HepG2 (cell line): Measurements from ENCODE around the gene FBLL1. TPM values are rescaled to one million over a fixed set of nuclear protein-coding genes. Genes with fewer than 3 reads are reported as not detected.
"Not testable (repeated sequence)": the region's sequence is repeated elsewhere in the genome, so short reads cannot be mapped to it uniquely, and the experiment has no call there.

Source experiments
- ATAC-seq: fragments of 200-7000 bp; cut with Tn5 transposase; 3 replicates; pipeline ENCODE4 v1.9.1; 2020; ENCODE audit warnings: mild to moderate bottlenecking, moderate library complexity
- BruUV-seq: library from RNA; stranded (reverse); fragments of 400-500 nt; replicated peaks from 2 replicates; lab custom pipeline; 2021; lab: Mats Ljungman, UMichigan
- CTCF ChIA-PET: fragments of 300-600 bp; formaldehyde crosslinking; extraction: SDS; loops from one replicate; lab custom pipeline; 2021; ENCODE audit warnings: low total read pairs, inconsistent platforms, low intra/inter-chr PET ratio; lab: Yijun Ruan, JAX
- POLR2A ChIA-PET: fragments of 350-600 bp; sonication (Branson Sonifier 250); formaldehyde crosslinking; loops from one replicate; lab custom pipeline; 2020; ENCODE audit warnings: antibody characterized with exemption, inconsistent platforms; lab: Yijun Ruan, JAX
- DNase-seq: peaks from one replicate; pipeline ENCODE4 v3.0.0-alpha.2; 2015; ENCODE audit warnings: low spot score
- FAIRE-seq: peaks from 3 replicates; lab custom pipeline; 2011; peaks lifted over from hg19 to GRCh38; lab: Jason Lieb, UNC
- H2AFZ ChIP-seq: one replicate; pipeline ENCODE4 v1.6.1; 2011; ENCODE audit warnings: low read length, inconsistent platforms
- H3K27ac ChIP-seq: fragments of 300-600 bp; 3 replicates; pipeline ENCODE4 v1.8.0; 2011; ENCODE audit warnings: mixed run types, mild to moderate bottlenecking, mixed read lengths, low read length, inconsistent platforms; ENCODE audit not compliant: insufficient read depth; ENCODE audit errors: extremely low read length
- H3K27me3 ChIP-seq, 2 experiments: fragments of 200-600 bp in 1 of 2; 2 replicates in 1 of 2; 3 replicates in 1 of 2; pipeline versions ENCODE4 v1.6.0 to v1.8.0; 2011; ENCODE audit warnings: low read length in 2 of 2, mild to moderate bottlenecking in 2 of 2, moderate library complexity in 2 of 2, inconsistent platforms in 1 of 2; ENCODE audit not compliant: insufficient read depth in 2 of 2, control insufficient read depth in 1 of 2
- H3K36me3 ChIP-seq, 2 experiments: fragments of 200-600 bp in 1 of 2; replicated peaks in 1 of 2; 2 replicates in 1 of 2; 3 replicates in 1 of 2; pipeline versions ENCODE4 v1.5.1 to v1.8.0; 2011; ENCODE audit warnings: low read length in 2 of 2, inconsistent platforms in 1 of 2; ENCODE audit not compliant: insufficient read depth in 2 of 2, control insufficient read depth in 1 of 2
- H3K4me1 ChIP-seq: 2 replicates; pipeline ENCODE4 v1.5.1; 2012; ENCODE audit warnings: low read length, inconsistent platforms; ENCODE audit not compliant: insufficient read depth
- H3K4me2 ChIP-seq: 2 replicates; pipeline ENCODE4 v1.6.0; 2011; ENCODE audit warnings: low read depth, low read length, inconsistent platforms
- H3K4me3 ChIP-seq, 3 experiments: fragments of 200-600 bp in 1 of 3; sonication (generic), shearing (Covaris generic) in 1 of 3; replicated peaks in 1 of 3; 2 replicates each; pipeline ENCODE4 v1.5.1; 2011 to 2016; ENCODE audit warnings: low read length in 3 of 3, inconsistent platforms in 2 of 3, low read depth in 2 of 3, mild to moderate bottlenecking in 2 of 3, control low read depth in 1 of 3, mixed read lengths in 1 of 3; ENCODE audit not compliant: insufficient read depth in 1 of 3
- H3K79me2 ChIP-seq: one replicate; pipeline ENCODE4 v1.6.1; 2011; ENCODE audit warnings: low read length, inconsistent platforms; ENCODE audit not compliant: insufficient read depth
- H3K9ac ChIP-seq: 2 replicates; pipeline ENCODE4 v1.6.0; 2011; ENCODE audit warnings: mild to moderate bottlenecking, low read depth, low read length, inconsistent platforms; ENCODE audit not compliant: insufficient read depth
- H3K9me3 ChIP-seq: 2 replicates; pipeline ENCODE4 v1.5.1; 2012; ENCODE audit warnings: mild to moderate bottlenecking, low read length
- H4K20me1 ChIP-seq: 2 replicates; pipeline ENCODE4 v1.6.0; 2011; ENCODE audit warnings: inconsistent platforms, mild to moderate bottlenecking, low read length, moderate library complexity; ENCODE audit not compliant: insufficient read depth
- BHLHE40 ChIP-seq: IDR thresholded peaks from 2 replicates; pipeline ENCODE4 v1.6.1; 2011; ENCODE audit warnings: low read length, improper control_type of control experiment
- ISX ChIP-seq: sonication (generic); formaldehyde crosslinking; conservative IDR thresholded peaks from 2 replicates; pipeline ENCODE4 v1.5.0; 2020; ENCODE audit warnings: missing genetic modification reagents
- MIXL1 ChIP-seq: IDR thresholded peaks from 2 replicates; pipeline ENCODE4 v1.6.1; 2016
- RARA ChIP-seq: IDR thresholded peaks from 2 replicates; pipeline ENCODE4 v1.6.1; 2016; ENCODE audit warnings: missing genetic modification reagents, missing compliant biosample characterization
- RFX3 ChIP-seq: IDR thresholded peaks from 2 replicates; pipeline ENCODE4 v1.6.1; 2016; ENCODE audit warnings: missing biosample characterization, missing genetic modification reagents
- SIN3A ChIP-seq: IDR thresholded peaks from 2 replicates; pipeline ENCODE4 v1.6.1; 2011; ENCODE audit warnings: low read depth, mild to moderate bottlenecking, control low read depth, low read length, borderline replicate concordance
- ZBTB7A ChIP-seq: sonication (generic); formaldehyde crosslinking; IDR thresholded peaks from 2 replicates; pipeline ENCODE4 v1.8.0; 2022; ENCODE audit warnings: mild to moderate bottlenecking, missing genetic modification reagents
- ZNF101 ChIP-seq: sonication (generic); formaldehyde crosslinking; IDR thresholded peaks from 2 replicates; pipeline ENCODE4 v1.4.0; 2020; ENCODE audit warnings: mild to moderate bottlenecking, low read depth, missing genetic modification reagents, borderline replicate concordance
- ZNF3 ChIP-seq: IDR thresholded peaks from 2 replicates; pipeline ENCODE4 v1.7.0; 2017; ENCODE audit warnings: inconsistent platforms
- ZNF354B ChIP-seq: sonication (generic); formaldehyde crosslinking; IDR thresholded peaks from 2 replicates; pipeline ENCODE4 v1.8.0; 2022; ENCODE audit warnings: mild to moderate bottlenecking, missing genetic modification reagents
- WGBS: methylation state at CpG from one replicate; pipeline ENCODE4 v1.1.6; 2017; ENCODE audit warnings: low lambda C conversion rate; 5-methylcytosine and 5-hydroxymethylcytosine counted together
- in situ Hi-C: cut with HindIII; loops from 2 replicates; pipeline ENCODE4 v1.10.0; 2017; ENCODE audit warnings: low pct_unique_long_range_greater_than_20kb; ENCODE audit not compliant: extremely low pct_ligation_motif_present
- intact Hi-C: fragments of 100-400 bp; cut with micrococcal nuclease; formaldehyde crosslinking; loops from one replicate; pipeline ENCODE4 v1.10.0; 2022; ENCODE audit not compliant: unreplicated experiment
- polyA plus RNA-seq, 8 experiments: library from polyadenylated mRNA; depleted of rRNA in 3 of 8; stranded (reverse) in 7 of 8; unstranded in 1 of 8; fragments of >200 nt; fragmentation: Illumina TruSeq in 4 of 8; extraction: Trizol in 4 of 8; gene quantifications; 2 replicates each; pipeline versions ENCODE4 v1.2.1 to v1.2.3, GENCODE V29; 2011 to 2016; ENCODE audit warnings: low read depth in 4 of 8, missing spikeins in 1 of 8, mixed read lengths in 1 of 8; ENCODE audit not compliant: insufficient read depth in 1 of 8
- total RNA-seq, 5 experiments: library from RNA; depleted of rRNA; stranded (reverse); fragments of >200 nt; fragmentation: Illumina TruSeq; extraction: Trizol; gene quantifications; 2 replicates each; pipeline ENCODE4 v1.2.3, GENCODE V29; 2016; ENCODE audit warnings: low read depth in 1 of 5
- TF ChIP-seq, protein P1 (sequence below): sonication (generic); formaldehyde crosslinking; IDR thresholded peaks from 2 replicates; pipeline ENCODE4 v1.4.0; 2020; ENCODE audit warnings: mild to moderate bottlenecking, missing genetic modification reagents, borderline replicate concordance

The FBLL1 gene
- total and polyA plus RNA-seq, 2 of the 13 experiments (the other 11 are each of a cell fraction or from before 2014, with no cell fraction given), result 0.17 to 0.18 TPM

DNA sequence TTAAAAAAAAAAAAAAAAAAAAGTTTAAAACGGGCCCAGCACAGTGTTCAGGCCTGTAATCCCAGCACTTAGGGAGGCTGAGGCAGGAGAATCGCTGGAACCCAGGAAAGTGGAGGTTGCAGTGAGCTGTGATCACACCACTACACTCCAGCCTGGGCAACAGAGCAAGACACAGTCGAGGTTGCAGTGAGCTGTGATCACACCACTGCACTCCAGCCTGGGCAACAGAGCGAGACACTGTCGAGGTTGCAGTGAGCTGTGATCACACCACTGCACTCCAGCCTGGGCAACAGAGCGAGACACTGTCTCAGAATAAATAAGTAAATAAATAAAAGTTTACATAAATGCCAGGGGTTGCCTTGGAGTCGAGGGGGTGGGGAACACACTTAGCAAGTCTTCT, 5.2 kb downstream of the FBLL1 start:
- 34% methylated on average over 6 of the region's 7 CpGs for WGBS
- FAIRE-seq, POLR2A ChIA-PET: not testable (repeated sequence)

GRCh38 chr5:168537176-168537575, 8.1 kb downstream of the FBLL1 start:
- WGBS, result 0% methylated on average over 2 of the region's 2 CpGs
- Histone ChIP-seq H3K4me2 (no peak overlapping the region), H3K36me3 (no peaks in the 10 kb centered on the region), H3K9ac (no peak overlapping the region), H3K4me3 (no peak overlapping the region), H3K27ac (no peak overlapping the region), H4K20me1 (no peaks in the 10 kb centered on the region), H3K9me3 (no peaks in the 10 kb centered on the region), H3K79me2 (no peaks in the 10 kb centered on the region), H3K27me3 (no peaks in the 10 kb centered on the region), H2AFZ (no peak overlapping the region), H3K4me1 (no peaks in the 10 kb centered on the region)
- FAIRE-seq (no peak), DNase-seq (no peak), ATAC-seq (no peak)
- ChIA-PET POLR2A (no interaction called here), CTCF (no interaction called here)
- in situ Hi-C loops (no loop called here), intact Hi-C loops (no loop called here)
- BruUV-seq, result no TSS peak
- TF ChIP-seq, protein P1, sequence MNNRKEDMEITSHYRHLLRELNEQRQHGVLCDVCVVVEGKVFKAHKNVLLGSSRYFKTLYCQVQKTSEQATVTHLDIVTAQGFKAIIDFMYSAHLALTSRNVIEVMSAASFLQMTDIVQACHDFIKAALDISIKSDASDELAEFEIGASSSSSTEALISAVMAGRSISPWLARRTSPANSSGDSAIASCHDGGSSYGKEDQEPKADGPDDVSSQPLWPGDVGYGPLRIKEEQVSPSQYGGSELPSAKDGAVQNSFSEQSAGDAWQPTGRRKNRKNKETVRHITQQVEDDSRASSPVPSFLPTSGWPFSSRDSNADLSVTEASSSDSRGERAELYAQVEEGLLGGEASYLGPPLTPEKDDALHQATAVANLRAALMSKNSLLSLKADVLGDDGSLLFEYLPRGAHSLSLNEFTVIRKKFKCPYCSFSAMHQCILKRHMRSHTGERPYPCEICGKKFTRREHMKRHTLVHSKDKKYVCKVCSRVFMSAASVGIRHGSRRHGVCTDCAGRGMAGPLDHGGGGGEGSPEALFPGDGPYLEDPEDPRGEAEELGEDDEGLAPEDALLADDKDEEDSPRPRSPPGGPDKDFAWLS, result no peak
- TF ChIP-seq BHLHE40, result no peak
- TF ChIP-seq SIN3A, result no peak
- TF ChIP-seq ZNF3 (CRISPR knock-in tag), result no peak
- TF ChIP-seq MIXL1 (CRISPR knock-in tag), result no peak
- TF ChIP-seq ZBTB7A (CRISPR knock-in tag), result no peak
- TF ChIP-seq ISX, result no peak
- no peak for TF ChIP-seq RFX3 (CRISPR knock-in tag)
- TF ChIP-seq ZNF354B (CRISPR knock-in tag), result no peak
- TF ChIP-seq RARA (CRISPR knock-in tag), result no peak
- TF ChIP-seq ZNF101, result no peak

More for the DNA sequence above, 5.2 kb downstream of the FBLL1 start:
- H3K27me3 ChIP-seq, result peaks cover 0 to 12% of the 10 kb centered on the region in 2 experiments; a peak in 2 of 5 replicates
- H3K79me2 ChIP-seq, H3K4me2 ChIP-seq, H2AFZ ChIP-seq, H3K36me3 ChIP-seq, CTCF ChIA-PET, ATAC-seq, H3K27ac ChIP-seq, BruUV-seq, H3K4me1 ChIP-seq, DNase-seq, H3K9ac ChIP-seq, H4K20me1 ChIP-seq, H3K4me3 ChIP-seq, H3K9me3 ChIP-seq, intact Hi-C loops, in situ Hi-C loops: not testable (repeated sequence)
